ENCODE measurements around the gene PDE4D. TPM values are rescaled to one million over a fixed set of nuclear protein-coding genes. Genes with fewer than 3 reads are reported as not detected.
"Not testable (repeated sequence)": the region's sequence is repeated elsewhere in the genome, so short reads cannot be mapped to it uniquely, and the experiment has no call there.

PDE4D gene
- total RNA-seq, 1 donor from 2014 or later = 34.5 TPM

DNA sequence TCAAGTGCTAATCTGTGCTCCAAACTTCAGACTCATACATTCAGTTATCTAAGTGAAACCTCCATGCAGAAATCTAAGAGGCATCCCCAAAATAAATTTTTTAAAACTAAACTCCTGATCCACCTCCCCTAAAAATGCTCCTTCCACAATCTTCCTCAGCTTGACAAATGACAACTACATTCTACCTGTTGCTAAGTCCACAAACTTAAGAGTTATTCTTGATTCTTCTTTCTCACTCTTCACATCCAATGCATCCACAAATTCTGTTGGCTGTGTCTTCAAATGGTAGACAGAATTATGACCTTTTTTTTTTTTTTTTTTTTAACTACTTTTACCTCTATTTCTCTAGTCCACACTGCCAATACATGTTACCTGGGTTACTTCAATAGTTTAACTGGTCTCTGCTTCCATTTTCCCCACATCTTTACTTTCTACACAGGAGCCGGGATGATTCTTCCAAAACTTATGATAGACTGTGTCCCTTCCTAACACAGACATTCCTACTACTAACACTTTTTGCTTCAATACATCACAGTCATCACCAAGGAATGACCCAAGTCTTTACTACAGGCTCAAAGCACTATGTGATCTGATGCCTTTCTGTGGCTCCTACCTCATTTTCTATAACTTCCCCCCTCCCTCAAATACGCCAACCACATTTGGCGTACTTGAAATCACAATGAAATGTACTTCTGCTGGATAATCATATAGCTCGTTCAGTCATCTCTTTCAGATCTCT lies 143.6 kb downstream of the PDE4D start:
- Histone ChIP-seq H3K27me3 (ENCODE audit: low read depth) (no peaks in the 10 kb centered on the region), H3K9me3 (replicated peaks) (no peaks in the 10 kb centered on the region), H3K36me3 (no peaks in the 10 kb centered on the region), H3K27ac (replicated peaks) (no peak overlapping the region), H3K4me1 (peaks cover 4% of the 10 kb centered on the region), H3K4me3 (no peak overlapping the region)
- TF ChIP-seq CTCF (IDR thresholded peaks at IDR 0.05; ENCODE audit: borderline replicate concordance) = no peak
- no peak for DNase-seq
- intact Hi-C loops (cut with micrococcal nuclease) = no loop called here

GRCh38 chr5:59748036-59748663 lies 145.4 kb downstream of the PDE4D start:
- H3K4me3 ChIP-seq; H3K9me3 ChIP-seq (replicated peaks); DNase-seq; intact Hi-C loops (cut with micrococcal nuclease); H3K36me3 ChIP-seq; H3K4me1 ChIP-seq; H3K27ac ChIP-seq (replicated peaks); H3K27me3 ChIP-seq (ENCODE audit: low read depth): not testable (repeated sequence)

- H3K4me1 ChIP-seq = peaks cover 9% of the 10 kb centered on the region
- DNase-seq = no peak
- no peaks in the 10 kb centered on the region for H3K36me3 ChIP-seq
- no peak overlapping the region for H3K27ac ChIP-seq (replicated peaks)
- intact Hi-C loops (cut with micrococcal nuclease) = no loop called here
- H3K4me3 ChIP-seq = no peak overlapping the region
- no peak for TF ChIP-seq CTCF (IDR thresholded peaks at IDR 0.05; ENCODE audit: borderline replicate concordance)
- no peaks in the 10 kb centered on the region for H3K27me3 ChIP-seq (ENCODE audit: low read depth)
- no peaks in the 10 kb centered on the region for H3K9me3 ChIP-seq (replicated peaks)
Observed at GRCh38 chr5:59746241-59746765, 147.2 kb downstream of the PDE4D start.

- Histone ChIP-seq H3K4me3 (no peak overlapping the region), H3K27me3 (ENCODE audit: low read depth) (no peaks in the 10 kb centered on the region), H3K27ac (replicated peaks) (no peak overlapping the region), H3K36me3 (no peaks in the 10 kb centered on the region), H3K9me3 (replicated peaks) (no peaks in the 10 kb centered on the region), H3K4me1 (peaks cover 9% of the 10 kb centered on the region)
- TF ChIP-seq CTCF (IDR thresholded peaks at IDR 0.05; ENCODE audit: borderline replicate concordance) = no peak
- DNase-seq = no peak
- intact Hi-C loops (cut with micrococcal nuclease) = no loop called here
Observed at GRCh38 chr5:59745415-59745863, 148.1 kb downstream of the PDE4D start.

DNA sequence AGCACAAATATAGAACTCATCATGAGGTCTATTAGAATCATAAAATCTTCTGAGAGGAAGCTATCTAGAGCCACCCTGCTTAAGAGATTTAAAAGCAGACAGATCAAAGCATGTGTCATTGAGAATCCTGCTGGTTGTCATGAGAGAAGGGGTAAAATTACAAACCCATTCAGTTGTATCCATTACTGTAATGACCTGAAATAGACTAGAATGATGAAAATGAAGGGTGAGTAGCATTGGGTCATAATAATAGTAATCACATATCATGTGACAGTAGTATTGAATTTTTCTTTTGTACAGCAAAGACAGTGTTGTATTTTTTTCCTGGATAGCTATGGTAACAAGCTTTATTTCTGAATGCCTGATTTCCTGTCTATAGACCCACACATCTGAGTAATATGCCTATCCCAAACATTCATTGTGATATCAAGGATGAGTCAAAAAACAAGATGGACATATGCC lies 149.0 kb downstream of the PDE4D start:
- H3K27ac ChIP-seq (replicated peaks) = no peak overlapping the region

More for the DNA sequence above, 149.0 kb downstream of the PDE4D start:
- no peak for TF ChIP-seq CTCF (IDR thresholded peaks at IDR 0.05; ENCODE audit: borderline replicate concordance)
- DNase-seq = no peak
- Histone ChIP-seq H3K27me3 (ENCODE audit: low read depth) (no peaks in the 10 kb centered on the region), H3K4me3 (no peak overlapping the region), H3K36me3 (no peaks in the 10 kb centered on the region), H3K4me1 (peaks cover 9% of the 10 kb centered on the region), H3K9me3 (replicated peaks) (no peaks in the 10 kb centered on the region)
- intact Hi-C loops (cut with micrococcal nuclease) = no loop called here

Data from left ventricle myocardium inferior (tissue), 1 donor.